GM12801 (cell line): ENCODE results near the gene SMIM1.

Source experiments
- TF ChIP-seq, protein P1 (sequence below): IDR thresholded peaks from one replicate; pipeline ENCODE4 v1.5.1; 2011; ENCODE audit warnings: control low read depth; ENCODE audit not compliant: insufficient read length; ENCODE audit errors: extremely low read depth

The SMIM1 gene

DNA sequence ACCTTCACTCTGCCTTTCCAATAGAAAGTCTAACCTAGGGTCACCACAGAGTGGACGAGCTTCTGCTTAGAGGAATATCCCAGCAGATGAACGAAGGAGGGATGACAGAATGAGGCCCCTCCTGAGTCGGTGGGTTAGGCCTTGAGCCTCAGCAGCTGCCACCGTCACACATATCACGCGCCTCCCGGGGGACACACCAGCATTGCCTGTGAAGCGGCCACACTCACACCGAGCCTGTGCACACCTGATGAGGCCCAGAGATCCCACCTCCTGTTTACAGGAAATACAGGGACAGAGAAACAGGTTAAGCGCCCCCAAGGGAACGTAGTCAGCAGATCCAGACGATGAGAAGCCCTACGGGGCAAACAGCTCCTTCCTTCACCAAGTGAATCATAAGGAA lies 48.9 kb downstream of the SMIM1 start:
- TF ChIP-seq, protein P1, sequence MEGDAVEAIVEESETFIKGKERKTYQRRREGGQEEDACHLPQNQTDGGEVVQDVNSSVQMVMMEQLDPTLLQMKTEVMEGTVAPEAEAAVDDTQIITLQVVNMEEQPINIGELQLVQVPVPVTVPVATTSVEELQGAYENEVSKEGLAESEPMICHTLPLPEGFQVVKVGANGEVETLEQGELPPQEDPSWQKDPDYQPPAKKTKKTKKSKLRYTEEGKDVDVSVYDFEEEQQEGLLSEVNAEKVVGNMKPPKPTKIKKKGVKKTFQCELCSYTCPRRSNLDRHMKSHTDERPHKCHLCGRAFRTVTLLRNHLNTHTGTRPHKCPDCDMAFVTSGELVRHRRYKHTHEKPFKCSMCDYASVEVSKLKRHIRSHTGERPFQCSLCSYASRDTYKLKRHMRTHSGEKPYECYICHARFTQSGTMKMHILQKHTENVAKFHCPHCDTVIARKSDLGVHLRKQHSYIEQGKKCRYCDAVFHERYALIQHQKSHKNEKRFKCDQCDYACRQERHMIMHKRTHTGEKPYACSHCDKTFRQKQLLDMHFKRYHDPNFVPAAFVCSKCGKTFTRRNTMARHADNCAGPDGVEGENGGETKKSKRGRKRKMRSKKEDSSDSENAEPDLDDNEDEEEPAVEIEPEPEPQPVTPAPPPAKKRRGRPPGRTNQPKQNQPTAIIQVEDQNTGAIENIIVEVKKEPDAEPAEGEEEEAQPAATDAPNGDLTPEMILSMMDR, result no peak

DNA sequence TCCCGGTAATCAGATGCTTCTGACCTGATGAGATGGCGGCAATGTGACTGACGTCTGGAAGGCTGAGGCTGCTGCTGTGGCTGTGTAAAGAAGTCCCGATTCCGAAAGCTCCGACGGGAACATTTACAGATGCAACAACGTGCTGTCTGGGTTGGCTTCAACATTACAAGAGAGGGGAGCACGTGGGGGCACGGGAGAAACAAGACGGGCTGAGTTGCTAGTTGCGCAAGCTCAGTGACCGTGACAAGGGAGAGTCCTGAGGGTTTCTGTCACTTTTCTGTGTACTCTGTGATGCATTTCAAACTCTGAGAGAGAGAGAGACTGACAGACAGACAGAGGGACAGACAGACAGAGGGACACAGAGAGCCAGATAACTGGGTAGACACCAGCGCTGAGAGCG lies 49.4 kb downstream of the SMIM1 start:
- TF ChIP-seq, protein P1, result no peak

DNA sequence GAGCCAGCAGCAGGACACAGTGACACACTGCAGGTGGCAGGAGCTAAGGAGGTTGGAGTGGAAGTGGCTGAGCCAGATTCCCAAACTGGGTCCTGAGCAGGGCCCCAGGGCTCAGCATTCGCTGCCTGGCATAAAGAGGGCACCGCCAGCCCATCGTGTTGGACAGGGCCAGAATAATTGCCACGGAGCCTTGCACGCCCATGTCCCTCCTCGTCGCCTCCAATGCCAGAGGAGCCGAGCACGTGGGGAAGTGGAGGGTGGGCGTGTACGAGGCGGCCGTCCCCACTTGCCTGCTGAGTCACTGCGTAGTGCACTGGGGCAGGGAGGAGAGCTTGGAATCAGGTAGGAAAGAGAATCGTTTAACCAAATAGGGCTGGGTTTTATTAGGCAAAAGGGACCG lies 49.9 kb downstream of the SMIM1 start:
- TF ChIP-seq, protein P1, result no peak

DNA sequence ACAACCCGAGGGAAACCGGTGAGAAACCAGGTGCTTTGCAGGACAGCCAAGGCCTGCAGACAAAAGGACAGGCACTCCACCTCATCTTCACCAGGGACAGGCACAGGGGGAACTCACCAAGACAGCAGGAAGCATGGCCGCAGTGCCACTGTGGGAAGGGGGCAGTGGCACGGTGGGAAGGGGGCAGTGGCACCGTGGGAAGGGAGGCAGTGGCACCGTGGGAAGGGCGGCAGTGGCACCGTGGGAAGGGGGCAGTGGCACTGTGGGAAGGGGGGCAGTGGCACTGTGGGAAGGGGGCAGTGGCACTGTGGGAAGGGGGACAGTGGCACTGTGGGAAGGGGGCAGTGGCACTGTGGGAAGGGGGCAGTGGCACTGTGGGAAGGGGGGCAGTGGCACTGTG lies 52.1 kb downstream of the SMIM1 start:
- TF ChIP-seq, protein P1, result no peak

DNA sequence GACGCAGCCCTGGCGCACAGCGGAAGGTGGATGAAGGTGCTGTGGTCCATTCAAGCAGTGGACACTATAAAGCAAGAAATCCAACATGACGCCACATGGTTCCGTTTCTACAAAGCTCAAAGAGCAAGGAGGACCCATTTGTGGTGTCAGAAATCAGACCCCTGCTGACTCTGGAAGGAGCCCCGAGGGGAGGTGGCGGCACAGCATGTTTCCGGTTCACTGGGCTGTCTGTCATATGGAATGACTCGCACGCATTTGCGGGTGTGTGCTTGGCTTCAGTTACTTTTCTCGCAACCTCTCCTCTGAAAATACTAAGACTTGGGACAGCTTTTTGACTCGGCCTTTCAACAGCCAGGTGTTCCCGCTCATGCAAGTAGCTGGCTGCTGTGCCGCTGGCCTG lies 52.8 kb downstream of the SMIM1 start:
- TF ChIP-seq, protein P1, result no peak
